PFSK-1 (cell line): Measurements from ENCODE around the gene DBT.

Experiments
- FOXP2 ChIP-seq: optimal IDR thresholded peaks from 2 replicates; pipeline ENCODE3; 2011; ENCODE audit warnings: borderline replicate concordance, control low read depth, inconsistent platforms; ENCODE audit not compliant: insufficient read depth; ENCODE audit errors: extremely low read length, extremely low read depth
- POLR2AphosphoS5 ChIP-seq: IDR thresholded peaks from 2 replicates; pipeline ENCODE4 v1.6.1; 2012; ENCODE audit warnings: low read depth, mild to moderate bottlenecking, control low read depth, low read length, moderate library complexity
- REST ChIP-seq, 2 experiments: IDR thresholded peaks; 2 replicates each; pipeline versions ENCODE4 v1.6.1 to v1.8.0; 2011 to 2012; ENCODE audit warnings: low read depth in 2 of 2, low read length in 2 of 2, control low read depth in 1 of 2, inconsistent platforms in 1 of 2, mild to moderate bottlenecking in 1 of 2, moderate library complexity in 1 of 2; ENCODE audit not compliant: insufficient read depth in 1 of 2
- SIN3A ChIP-seq: IDR thresholded peaks from 2 replicates; pipeline ENCODE4 v1.6.1; 2012; ENCODE audit warnings: mild to moderate bottlenecking, low read length, moderate library complexity, borderline replicate concordance; ENCODE audit not compliant: insufficient read depth
- TAF1 ChIP-seq: IDR thresholded peaks from 2 replicates; pipeline ENCODE4 v1.6.1; 2012; ENCODE audit warnings: low read length, control low read depth, borderline replicate concordance; ENCODE audit not compliant: insufficient read depth

DBT gene

DNA sequence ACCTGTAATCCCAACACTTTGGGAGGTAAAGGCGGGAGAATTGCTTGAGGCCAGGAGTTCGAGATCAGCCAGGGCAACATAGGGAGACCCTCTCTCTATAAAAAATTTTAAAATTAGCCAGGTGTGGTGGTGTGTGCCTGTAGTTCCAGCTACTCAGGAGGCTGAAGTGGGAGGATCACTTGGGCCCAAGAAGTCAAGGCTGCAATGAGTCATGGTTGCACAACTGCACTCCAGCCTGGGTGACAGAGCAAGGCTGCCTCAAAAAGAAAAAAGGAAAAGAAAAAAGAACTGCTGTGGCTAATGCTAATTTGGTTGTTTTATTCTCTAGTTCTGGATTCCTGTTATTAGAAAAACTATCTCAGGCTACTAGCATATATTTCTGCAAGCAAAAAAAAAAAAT, 29.8 kb downstream of the DBT start:
- no peak for TF ChIP-seq POLR2AphosphoS5
- TF ChIP-seq SIN3A, result no peak
- no peak for TF ChIP-seq REST (IDR thresholded peaks at IDR 0.05; ENCODE audit: insufficient read depth in 1 of 2, low read depth in 2 of 2, low read length in 2 of 2)
- no peak for TF ChIP-seq TAF1
- no peak for TF ChIP-seq FOXP2

- TF ChIP-seq REST (IDR thresholded peaks at IDR 0.05; ENCODE audit: insufficient read depth in 1 of 2, low read depth in 2 of 2, low read length in 2 of 2), result no peak
- no peak for TF ChIP-seq FOXP2
- no peak for TF ChIP-seq TAF1
- TF ChIP-seq POLR2AphosphoS5, result no peak
- TF ChIP-seq SIN3A, result no peak
These were observed 30.2 kb downstream of the DBT start for GRCh38 chr1:100219457-100219856.

DNA sequence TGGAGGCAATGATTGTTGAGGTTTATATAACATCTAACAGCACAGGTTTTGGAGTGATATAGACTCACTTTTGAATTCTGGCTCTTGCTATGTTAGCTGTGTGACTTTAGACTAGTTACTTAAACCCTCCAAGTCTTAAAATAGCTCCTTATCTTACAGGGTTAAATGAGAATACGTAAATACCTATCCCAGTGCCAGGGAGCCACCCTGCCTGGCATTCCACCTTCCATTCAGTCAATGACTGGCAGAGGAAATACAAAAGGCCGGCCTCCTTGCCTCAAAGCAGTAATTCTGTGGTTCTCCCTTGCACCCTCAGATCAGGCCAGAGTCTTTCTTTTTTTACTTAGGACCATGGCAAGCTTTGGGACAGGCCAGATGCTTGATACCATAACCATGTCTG, 31.8 kb downstream of the DBT start:
- TF ChIP-seq SIN3A, result no peak
- TF ChIP-seq FOXP2, result no peak
- TF ChIP-seq POLR2AphosphoS5, result no peak
- no peak for TF ChIP-seq REST (IDR thresholded peaks at IDR 0.05; ENCODE audit: insufficient read depth in 1 of 2, low read depth in 2 of 2, low read length in 2 of 2)
- no peak for TF ChIP-seq TAF1

- TF ChIP-seq SIN3A (no peak), FOXP2 (no peak), TAF1 (no peak), POLR2AphosphoS5 (no peak), REST (IDR thresholded peaks at IDR 0.05; ENCODE audit: insufficient read depth in 1 of 2, low read depth in 2 of 2, low read length in 2 of 2) (no peak)
These were observed 34.5 kb downstream of the DBT start for GRCh38 chr1:100215101-100215500.

DNA sequence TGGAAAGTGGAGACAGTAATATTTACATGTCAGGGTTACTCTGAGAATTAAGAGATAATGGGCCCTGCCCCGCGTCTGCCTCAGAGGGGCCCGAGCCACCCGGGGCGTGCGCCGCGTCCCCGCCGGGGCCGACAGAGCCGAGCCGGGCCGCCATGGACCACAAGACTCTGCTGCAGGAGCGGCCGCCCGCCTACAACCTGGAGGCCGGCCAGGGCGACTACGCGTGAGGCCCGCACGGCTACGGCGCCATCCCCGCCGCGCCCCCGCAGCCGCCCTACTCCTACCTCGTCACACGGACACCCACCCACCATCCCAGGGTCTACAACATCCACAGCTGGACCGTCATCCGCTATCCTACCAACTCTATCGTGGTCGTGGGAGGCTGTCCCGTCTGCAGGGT, 36.5 kb downstream of the DBT start:
- TF ChIP-seq REST (IDR thresholded peaks at IDR 0.05; ENCODE audit: insufficient read depth in 1 of 2, low read depth in 2 of 2, low read length in 2 of 2) (no peak), POLR2AphosphoS5 (no peak), SIN3A (no peak), FOXP2 (no peak), TAF1 (no peak)
